NCI-H187 (cell line): ENCODE data around the gene PAFAH2.

Experiments used
- DNase-seq, 2 experiments: peaks; one replicate each; lab custom pipeline; 2025; lab: John Stamatoyannopoulos, UW

PAFAH2 gene

GRCh38 chr1:25932321-25932720 is 65.5 kb downstream of the PAFAH2 start:
- no peak for DNase-seq

DNA sequence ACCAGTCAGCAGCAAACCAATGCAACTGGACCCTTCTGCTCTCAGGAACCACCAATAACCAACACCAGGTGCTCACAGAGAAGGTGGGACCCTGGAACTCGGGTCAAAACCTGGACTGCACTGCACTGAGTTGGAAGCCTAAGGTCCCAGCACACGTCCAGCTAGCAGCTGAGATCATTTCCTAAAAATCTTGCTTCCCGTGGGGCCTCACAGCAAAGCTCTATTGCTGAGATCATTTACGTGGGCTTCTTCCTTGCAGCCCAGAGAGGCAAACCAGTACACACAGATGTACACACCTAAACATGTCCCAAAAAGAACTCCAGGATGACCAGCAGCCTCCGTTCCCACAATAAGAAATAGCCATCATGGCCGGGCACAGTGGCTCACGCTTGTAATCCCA is 68.8 kb downstream of the PAFAH2 start:
- no peak for DNase-seq

DNA sequence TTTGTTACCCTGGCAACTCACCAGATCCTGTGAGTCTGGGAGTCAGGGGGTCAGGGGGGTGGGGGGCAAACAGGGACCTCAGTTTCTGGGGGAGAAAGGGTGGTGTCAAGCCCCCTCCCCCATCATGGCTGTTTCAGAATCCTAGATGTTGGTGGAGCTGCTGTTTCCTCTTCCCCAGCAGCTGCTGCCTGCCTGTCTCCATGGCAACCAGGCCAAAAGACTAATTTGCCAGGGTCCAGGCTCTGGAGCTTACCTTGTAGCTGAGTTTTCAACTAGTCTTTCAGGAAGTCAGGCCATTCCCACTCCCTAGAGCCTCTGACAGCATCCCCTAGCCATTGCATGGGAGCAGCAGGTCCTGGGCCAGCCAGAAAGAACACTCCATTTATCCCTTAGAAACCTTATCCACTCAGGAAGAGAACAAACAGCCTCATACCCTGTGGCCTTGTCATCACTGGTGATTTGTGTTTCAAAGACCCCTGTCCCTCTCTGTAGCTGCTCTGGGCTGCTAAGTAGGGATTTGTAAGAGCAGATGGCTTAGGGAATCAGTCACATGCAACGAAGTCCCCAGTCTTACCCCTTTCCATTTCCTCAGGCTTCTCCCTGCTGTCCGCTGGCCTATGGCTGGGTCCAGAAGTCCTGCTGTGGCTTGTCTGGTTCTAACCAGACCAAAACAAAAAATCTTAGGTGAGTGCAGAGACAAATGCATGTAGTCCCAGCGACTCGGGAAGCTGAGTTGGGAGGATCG is 70.2 kb downstream of the PAFAH2 start:
- no peak for DNase-seq

- no peak for DNase-seq
Measured at GRCh38 chr1:25926731-25927496, 70.9 kb downstream of the PAFAH2 start.

GRCh38 chr1:25924454-25924853 is 73.4 kb downstream of the PAFAH2 start:
- DNase-seq, result no peak

DNA sequence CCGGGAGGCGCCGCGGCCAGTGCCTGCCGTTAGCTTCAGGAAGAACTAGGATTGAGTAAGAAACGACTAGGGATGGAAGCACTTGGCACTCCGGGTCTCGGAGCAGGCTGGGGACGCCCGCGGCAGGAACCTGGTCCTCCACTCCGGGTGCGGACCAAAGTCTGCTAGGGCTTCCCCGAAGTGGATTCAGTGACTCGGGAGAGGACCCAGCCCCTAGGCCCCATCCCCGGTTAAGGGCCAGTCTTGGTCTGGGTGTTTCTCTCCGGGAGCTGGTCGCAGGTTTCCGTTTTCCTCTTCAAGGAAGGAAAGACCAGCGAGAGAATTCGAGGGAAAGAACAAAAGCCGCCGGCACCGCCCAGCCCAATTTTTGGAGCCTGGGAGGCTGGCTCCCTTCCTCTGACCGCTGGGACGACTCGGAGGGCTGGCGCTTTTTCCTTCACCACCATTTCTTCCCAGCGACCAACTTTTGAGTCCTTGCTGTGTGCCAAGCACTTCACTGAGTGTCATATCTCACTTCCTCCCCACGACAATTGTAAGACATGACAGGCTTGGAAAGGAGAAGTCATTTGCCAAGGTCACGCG is 74.8 kb downstream of the PAFAH2 start:
- peak; percentile 37 to 68 for DNase-seq

DNA sequence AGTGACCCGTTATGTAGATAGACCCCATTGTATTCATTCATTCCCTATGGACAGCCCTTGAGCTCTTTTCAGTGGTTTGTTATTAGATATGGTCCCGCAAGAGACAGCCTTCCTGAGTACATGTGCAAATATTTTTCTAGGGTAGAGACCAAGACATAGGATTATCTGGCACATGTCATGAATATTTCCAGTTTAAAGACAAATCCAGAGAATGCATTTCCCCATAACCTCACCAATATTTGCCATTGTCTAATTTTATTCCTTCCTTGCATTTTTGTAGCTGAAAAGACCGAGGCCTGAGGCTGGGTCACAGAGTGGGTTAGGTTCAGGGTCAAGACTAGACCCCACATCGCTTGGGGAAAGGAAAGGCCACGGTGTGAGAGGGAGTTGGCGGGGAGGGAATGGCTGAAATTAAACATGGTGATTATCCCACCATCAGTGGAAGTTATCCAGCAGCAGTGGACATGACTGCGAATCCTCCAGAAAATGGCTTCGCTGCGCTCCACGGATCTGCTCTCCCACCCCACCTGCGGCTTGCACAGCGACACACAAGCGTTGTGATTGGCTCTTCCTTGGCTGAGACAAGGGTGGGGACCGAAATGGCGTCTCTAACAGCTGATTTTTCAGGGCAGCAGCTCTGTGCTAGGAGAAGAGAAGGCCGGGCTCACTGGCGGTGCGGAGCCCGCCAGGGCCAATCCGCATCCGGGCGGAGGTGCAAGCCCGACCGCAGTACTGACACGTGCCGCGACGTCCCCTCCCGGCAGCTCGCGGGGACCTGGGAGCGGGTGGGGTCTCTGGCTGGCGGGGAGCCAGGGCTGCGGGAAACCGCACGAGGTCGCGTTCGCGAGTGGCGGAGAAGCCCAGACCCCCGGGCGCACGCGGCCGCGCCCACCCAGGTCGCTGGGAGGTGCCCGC is 75.5 kb downstream of the PAFAH2 start:
- peak; percentile 33 to 59 for DNase-seq

DNA sequence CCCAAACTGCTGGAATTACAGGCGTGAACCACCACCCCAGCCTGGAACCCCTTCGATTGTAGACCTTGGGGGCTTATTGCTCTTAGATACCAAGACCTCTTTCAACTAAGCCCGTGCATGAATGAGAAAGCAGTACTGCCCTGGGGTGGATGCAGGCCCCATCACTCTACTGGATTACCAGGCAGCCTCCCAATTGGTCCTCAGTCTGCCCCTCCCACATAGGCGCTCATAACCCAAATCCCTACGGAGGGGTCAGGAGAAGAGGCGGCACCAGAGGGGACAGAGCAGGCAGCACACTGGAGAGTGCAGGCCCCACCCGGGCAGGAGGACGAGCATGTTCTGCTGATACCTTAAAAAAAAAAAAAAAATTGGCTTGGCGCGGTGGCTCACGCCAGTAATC is 79.2 kb downstream of the PAFAH2 start:
- no peak for DNase-seq

DNA sequence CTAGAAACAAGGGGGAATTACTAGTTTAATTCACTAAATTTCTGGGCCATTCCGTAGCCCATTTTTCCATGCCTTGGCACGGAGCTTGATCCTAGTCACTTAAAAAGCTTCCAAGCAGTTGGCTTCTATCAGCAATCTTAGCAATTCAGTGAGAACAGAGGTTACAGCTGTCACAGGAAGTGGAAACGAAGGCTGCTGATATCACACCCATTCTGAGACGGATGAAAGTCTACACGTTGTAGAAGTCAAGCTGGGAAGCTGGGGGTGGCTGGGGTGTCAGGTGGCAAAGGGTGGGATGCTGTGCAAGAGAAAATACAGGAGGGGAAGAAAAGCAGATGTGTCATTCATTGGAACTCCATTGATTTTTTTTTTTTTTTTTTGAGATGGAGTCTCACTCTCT is 79.9 kb downstream of the PAFAH2 start:
- no peak for DNase-seq

GRCh38 chr1:25916460-25916859 is 81.4 kb downstream of the PAFAH2 start:
- no peak for DNase-seq

DNA sequence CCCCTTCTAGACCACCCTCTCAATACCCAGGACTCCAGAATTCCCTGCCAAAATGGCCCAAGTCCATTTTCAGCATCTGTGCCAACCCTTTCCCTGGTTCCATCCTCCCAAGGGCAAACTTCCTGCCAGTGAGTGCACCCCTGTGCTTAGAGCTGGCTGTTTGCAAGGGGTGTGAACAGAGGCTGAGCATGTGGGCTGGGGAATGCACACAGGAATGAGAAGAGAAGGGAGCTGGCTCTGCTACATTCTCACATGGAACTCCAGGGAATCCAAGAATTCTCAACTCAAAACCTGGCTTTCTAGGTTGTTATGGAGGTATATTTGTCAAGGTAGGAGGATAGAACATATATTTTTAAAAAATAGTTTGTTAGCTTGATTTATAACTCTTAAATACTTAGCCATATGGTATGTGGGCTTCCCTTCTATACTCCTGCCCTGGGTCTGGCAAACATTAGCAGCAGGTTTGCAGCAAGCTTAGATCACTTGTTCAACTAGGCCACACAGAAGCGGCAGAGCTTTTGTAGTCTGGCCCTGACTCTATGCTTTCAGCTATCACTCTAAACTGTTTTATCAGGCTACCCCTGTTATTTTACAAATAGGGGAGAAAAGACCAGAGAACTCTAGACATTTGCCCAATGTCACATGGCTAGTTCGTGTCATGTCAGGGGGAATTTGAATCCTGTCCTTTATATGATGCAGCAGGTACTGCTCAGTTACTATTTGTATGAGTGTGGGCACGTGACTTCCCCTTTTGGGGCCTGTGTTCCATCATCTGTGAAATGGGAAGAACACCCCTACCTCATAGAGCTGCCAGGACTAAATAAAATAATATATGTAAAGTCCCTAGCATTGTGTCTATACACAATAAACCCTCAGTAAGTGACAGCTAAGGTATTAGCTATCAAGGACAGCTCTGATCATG is 83.5 kb downstream of the PAFAH2 start:
- no peak for DNase-seq

- DNase-seq, result no peak
Measured at GRCh38 chr1:25913206-25913605, 84.7 kb downstream of the PAFAH2 start.

DNA sequence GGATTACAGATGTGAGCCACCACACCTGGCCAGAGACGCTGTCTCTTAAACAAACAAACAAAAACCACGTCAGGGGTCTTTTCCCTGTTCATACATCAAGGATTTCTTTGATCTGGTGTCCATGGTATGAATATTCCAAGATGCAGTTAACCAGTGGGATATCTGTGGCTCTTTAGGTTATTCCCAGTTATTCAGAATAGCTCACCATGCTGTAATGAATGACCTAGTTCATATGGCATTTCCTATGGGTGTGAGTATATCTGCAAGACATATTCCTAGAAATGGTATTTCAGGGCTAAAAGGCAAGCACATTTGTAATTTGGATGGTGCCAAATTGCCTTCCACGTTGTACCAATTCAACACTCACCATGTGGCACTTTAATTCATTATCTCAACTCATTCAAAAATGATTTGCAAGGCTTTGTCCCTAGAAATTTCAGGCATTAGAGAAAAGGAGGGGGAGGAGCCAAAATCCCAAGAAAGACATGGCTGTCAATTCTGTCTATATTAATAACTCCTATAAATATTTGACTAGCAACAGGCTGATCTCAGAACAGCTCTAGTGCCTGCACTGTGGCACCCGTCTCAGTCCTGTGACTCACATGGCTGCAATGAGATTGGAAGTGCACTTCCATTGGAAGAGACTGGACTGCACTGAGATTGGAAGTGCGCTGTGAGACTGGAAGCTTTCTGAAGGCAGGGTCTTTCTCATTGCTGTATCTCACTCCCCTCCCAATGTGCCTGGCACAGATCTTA is 85.6 kb downstream of the PAFAH2 start:
- DNase-seq, result no peak

DNA sequence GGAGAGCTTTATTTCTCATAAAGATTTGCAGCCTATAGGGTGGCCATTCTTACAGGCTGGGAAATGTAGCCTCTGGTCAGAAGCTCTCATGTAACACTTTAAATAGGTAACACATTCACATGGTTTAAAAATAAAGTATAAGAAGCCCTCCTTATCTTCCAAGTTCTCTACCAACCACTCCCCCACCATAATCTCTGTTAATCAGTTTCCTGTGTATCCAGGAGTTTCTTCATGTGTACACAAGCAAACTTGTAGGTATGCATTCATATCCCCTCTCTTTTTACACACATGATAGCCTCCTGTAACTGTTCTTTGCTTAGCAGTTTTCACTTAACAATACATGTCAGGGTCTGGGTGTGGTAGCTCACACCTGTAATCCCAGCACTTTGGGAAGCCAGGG is 86.7 kb downstream of the PAFAH2 start:
- DNase-seq, result no peak
